Adrenal gland (tissue), 5 donors: Measurements from ENCODE around the gene CNKSR3.

Experiments used
- CTCF ChIP-seq, 6 experiments: fragments of 450-650 bp in 4 of 6; fragments of 200-600 bp in 2 of 6; sonication (generic) in 1 of 6; IDR thresholded peaks; 1 replicate in 5 of 6; 2 replicates in 1 of 6; pipeline versions ENCODE4 v1.5.1 to v1.8.0; 2016 to 2021; ENCODE audit warnings: antibody characterized with exemption in 6 of 6, mild to moderate bottlenecking in 2 of 6, moderate library complexity in 1 of 6
- POLR2A ChIP-seq, 2 donors: fragments of 450-650 bp; IDR thresholded peaks; one replicate each; pipeline ENCODE4 v1.6.1; 2017; ENCODE audit warnings: antibody characterized with exemption in 2 of 2, mild to moderate bottlenecking in 2 of 2, moderate library complexity in 1 of 2
- donor health status: DM: no; HTN: no; CAD: no.

- TF ChIP-seq CTCF (IDR thresholded peaks at IDR 0.05) (no peak), POLR2A (IDR thresholded peaks at IDR 0.05) (no peak)
Observed at GRCh38 chr6:154463573-154464419, 46.7 kb downstream of the CNKSR3 start.
